GM12878 (cell line): ENCODE results near the gene POLN. TPM values are rescaled to one million over a fixed set of nuclear protein-coding genes. Genes with fewer than 3 reads are reported as not detected.

Source experiments
- ATAC-seq: fragments of 200-7000 bp; cut with Tn5 transposase; 3 replicates; pipeline ENCODE4 v1.9.1; 2020; ENCODE audit warnings: mild to moderate bottlenecking, moderate library complexity
- BruUV-seq: library from RNA; stranded (reverse); fragments of 400-500 nt; replicated peaks from 2 replicates; lab custom pipeline; 2021; lab: Mats Ljungman, UMichigan
- CTCF ChIA-PET: fragments of 300-600 bp; sonication (Branson Sonifier 250); formaldehyde crosslinking; extraction: SDS; loops from one replicate; lab custom pipeline; 2021; ENCODE audit warnings: inconsistent platforms; lab: Yijun Ruan, JAX
- POLR2A ChIA-PET: fragments of 350-600 bp; formaldehyde crosslinking; extraction: SDS; loops from one replicate; lab custom pipeline; 2021; ENCODE audit warnings: inconsistent platforms; lab: Charles Lee
- RAD21 ChIA-PET: fragments of 300-600 bp; sonication (Branson Sonifier 250); formaldehyde crosslinking; loops from one replicate; lab custom pipeline; 2023; ENCODE audit warnings: antibody characterized with exemption; ENCODE audit not compliant: unreplicated experiment; lab: Charles Lee
- SMC1A ChIA-PET: fragments of 300-600 bp; sonication (Branson Sonifier 250); formaldehyde crosslinking; loops from one replicate; lab custom pipeline; 2023; ENCODE audit not compliant: unreplicated experiment, uncharacterized antibody; lab: Charles Lee
- DNase-seq: peaks from one replicate; pipeline ENCODE4 v3.0.0-alpha.2; 2011; ENCODE audit warnings: low read depth, low spot score
- FAIRE-seq: peaks from 3 replicates; lab custom pipeline; 2011; peaks lifted over from hg19 to GRCh38; lab: Jason Lieb, UNC
- H2AFZ ChIP-seq: 2 replicates; pipeline ENCODE4 v1.6.0; 2011; ENCODE audit warnings: low read depth, low read length, control low read depth; ENCODE audit not compliant: control insufficient read depth
- H3K27ac ChIP-seq: 2 replicates; pipeline ENCODE4 v1.5.1; 2011; ENCODE audit warnings: control low read depth; ENCODE audit not compliant: control insufficient read depth, insufficient read depth
- H3K27me3 ChIP-seq, 2 experiments: replicated peaks in 1 of 2; 2 replicates each; pipeline versions ENCODE4 v1.6.0 to v1.6.1; 2011; ENCODE audit warnings: low read length in 1 of 2; ENCODE audit not compliant: control insufficient read depth in 2 of 2, insufficient read depth in 2 of 2
- H3K36me3 ChIP-seq, 2 experiments: 2 replicates each; pipeline ENCODE4 v1.5.1; 2011; ENCODE audit warnings: low read length in 1 of 2; ENCODE audit not compliant: control insufficient read depth in 2 of 2, insufficient read depth in 2 of 2
- H3K4me1 ChIP-seq: 2 replicates; pipeline ENCODE4 v1.6.1; 2011; ENCODE audit warnings: mild to moderate bottlenecking, low read length, moderate library complexity, mixed read lengths; ENCODE audit not compliant: control insufficient read depth, insufficient read depth
- H3K4me2 ChIP-seq: 2 replicates; pipeline ENCODE4 v1.6.0; 2011; ENCODE audit warnings: control low read depth; ENCODE audit not compliant: control insufficient read depth, insufficient read depth
- H3K4me3 ChIP-seq: fragments of 200-600 bp; sonication (generic); 2 replicates; pipeline ENCODE4 v1.5.1; 2016
- H3K79me2 ChIP-seq: 2 replicates; pipeline ENCODE4 v1.6.0; 2011; ENCODE audit warnings: low read length; ENCODE audit not compliant: control insufficient read depth, insufficient read depth
- H3K9ac ChIP-seq: 2 replicates; pipeline ENCODE4 v1.8.0; 2011; ENCODE audit warnings: low read length, control low read depth, mixed read lengths; ENCODE audit not compliant: control insufficient read depth, insufficient read depth
- H3K9me3 ChIP-seq: replicated peaks from 3 replicates; pipeline ENCODE4 v1.5.1; 2011; ENCODE audit warnings: mild to moderate bottlenecking, low read length; ENCODE audit not compliant: control insufficient read depth, insufficient read depth
- H4K20me1 ChIP-seq: 2 replicates; pipeline ENCODE4 v1.6.0; 2011; ENCODE audit not compliant: control insufficient read depth, insufficient read depth
- NBN ChIP-seq: fragments of 450-650 bp; IDR thresholded peaks from 2 replicates; pipeline ENCODE4 v1.6.1; 2016
- RCOR1 ChIP-seq: conservative IDR thresholded peaks from 2 replicates; pipeline ENCODE4 v1.6.1; 2012; ENCODE audit warnings: low read depth, low read length, improper control_type of control experiment
- SREBF2 ChIP-seq: IDR thresholded peaks from 2 replicates; pipeline ENCODE4 v1.6.1; 2012; ENCODE audit warnings: mild to moderate bottlenecking, low read length
- ZNF622 ChIP-seq: fragments of 450-650 bp; IDR thresholded peaks from 2 replicates; pipeline ENCODE4 v1.6.1; 2017; ENCODE audit warnings: mild to moderate bottlenecking, inconsistent platforms
- WGBS: methylation state at CpG from one replicate; pipeline ENCODE4 v1.1.6; 2016; ENCODE audit warnings: low lambda C conversion rate; ENCODE audit not compliant: insufficient replicate concordance, insufficient coverage; ENCODE audit errors: missing lambda C conversion rate; 5-methylcytosine and 5-hydroxymethylcytosine counted together
- in situ Hi-C: fragments of 300-500 bp; cut with MboI; formaldehyde crosslinking; loops from 9 replicates; pipeline ENCODE4 v1.14.3; 2018; ENCODE audit warnings: mixed read lengths
- intact Hi-C: fragments of 100-400 bp; cut with micrococcal nuclease; formaldehyde crosslinking; loops from one replicate; pipeline ENCODE4 v1.14.2; 2022; ENCODE audit not compliant: unreplicated experiment
- polyA plus RNA-seq, 11 experiments: library from polyadenylated mRNA; depleted of rRNA in 4 of 11; unstranded in 6 of 11; stranded (reverse) in 5 of 11; fragments of >200 nt; fragmentation: Nextera tagmentation in 4 of 11; fragmentation: Illumina TruSeq in 1 of 11; extraction: Ambion mirVana in 4 of 11; extraction: Trizol in 1 of 11; gene quantifications; 1 replicate in 1 of 11; 2 replicates in 10 of 11; pipeline versions ENCODE4 v1.2.1 to v1.2.3, GENCODE V29; 2011 to 2016; ENCODE audit warnings: inconsistent platforms in 2 of 11, missing spikeins in 2 of 11, low read depth in 1 of 11
- total RNA-seq, 4 experiments: library from RNA; depleted of rRNA in 3 of 4; stranded (reverse); fragments of >200 nt in 3 of 4; fragmentation: Illumina TruSeq in 1 of 4; extraction: Trizol in 1 of 4; gene quantifications; 2 replicates each; pipeline versions ENCODE4 v1.2.1 to v1.2.3, GENCODE V29; 2013 to 2021
- TF ChIP-seq, protein P1 (sequence below): IDR thresholded peaks from 2 replicates; pipeline ENCODE4 v1.6.1; 2012; ENCODE audit warnings: low read depth, low read length, improper control_type of control experiment
- TF ChIP-seq, protein P2 (sequence below): IDR thresholded peaks from 2 replicates; pipeline ENCODE4 v1.6.1; 2011; ENCODE audit warnings: low read depth, low read length, improper control_type of control experiment, borderline replicate concordance
- TF ChIP-seq, protein P3 (sequence below): fragments of 450-650 bp; IDR thresholded peaks from 2 replicates; pipeline ENCODE4 v1.6.1; 2017; ENCODE audit warnings: mild to moderate bottlenecking, moderate library complexity

POLN gene
- total and polyA plus RNA-seq, 10 of the 15 experiments (the other 5 are each of a cell fraction or from before 2014, with no cell fraction given): 0.09 to 2.0 (median 0.95) TPM; not detected in 1

DNA sequence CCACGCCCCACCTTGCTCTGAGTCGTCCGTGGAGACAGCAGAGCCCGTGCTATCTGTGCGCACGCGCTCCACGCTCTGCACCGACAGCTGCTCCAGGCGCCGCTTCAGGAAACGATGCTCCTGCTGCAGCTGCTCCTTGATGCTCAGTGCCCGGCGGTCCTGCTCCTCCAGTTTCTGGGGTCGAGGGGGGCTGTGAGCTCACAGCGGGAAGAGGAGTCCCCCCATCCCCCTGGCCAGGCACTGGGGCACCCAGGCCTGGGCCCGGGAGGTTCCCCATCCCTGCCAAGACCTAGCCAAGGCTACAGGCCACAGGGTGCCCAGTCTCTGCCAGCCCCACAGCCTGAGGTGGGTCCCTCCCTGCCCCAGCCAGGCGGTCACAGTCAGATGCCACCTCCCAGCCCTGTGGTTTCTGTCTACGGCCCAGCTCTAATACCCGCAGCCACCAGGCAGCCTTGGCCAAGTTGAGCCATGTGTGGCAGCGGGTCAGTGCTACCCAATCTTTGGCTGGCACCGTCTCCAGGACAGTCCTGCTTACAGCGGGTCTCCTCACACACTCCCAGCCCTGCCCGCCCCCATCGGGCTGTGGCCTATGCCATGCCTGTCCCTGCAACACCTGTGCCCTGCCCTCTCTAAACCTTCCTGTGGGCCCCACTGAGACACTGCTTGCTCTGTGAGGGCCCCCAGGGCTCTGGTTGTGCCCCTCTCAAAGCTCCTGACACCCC lies 9.3 kb upstream of the POLN start:
- RAD21 ChIA-PET: interaction anchor here (1.7 kb wide), 1 partner anchor 11 kb away, joined by 4 read pairs; the partner anchor contains the start of gene MXD4
- Histone ChIP-seq H2AFZ (no peak overlapping the region), H3K4me1 (no peaks in the 10 kb centered on the region), H3K27me3 (no peaks in the 10 kb centered on the region), H3K27ac (no peak overlapping the region), H3K9ac (no peak overlapping the region), H3K36me3 (peaks cover 0 to 4% of the 10 kb centered on the region in 2 experiments; a peak in 1 of 4 replicates), H3K9me3 (no peaks in the 10 kb centered on the region), H3K4me3 (no peak overlapping the region), H3K4me2 (no peak overlapping the region), H4K20me1 (no peaks in the 10 kb centered on the region), H3K79me2 (no peaks in the 10 kb centered on the region)
- no peak for FAIRE-seq
- CTCF ChIA-PET: no interaction called here
- in situ Hi-C loops: no loop called here
- DNase-seq: no peak
- ATAC-seq: no peak
- BruUV-seq: no TSS peak
- intact Hi-C loops: no loop called here
- WGBS: 90% methylated on average over 24 of the region's 25 CpGs
- TF ChIP-seq SREBF2: no peak
- TF ChIP-seq, protein P1, sequence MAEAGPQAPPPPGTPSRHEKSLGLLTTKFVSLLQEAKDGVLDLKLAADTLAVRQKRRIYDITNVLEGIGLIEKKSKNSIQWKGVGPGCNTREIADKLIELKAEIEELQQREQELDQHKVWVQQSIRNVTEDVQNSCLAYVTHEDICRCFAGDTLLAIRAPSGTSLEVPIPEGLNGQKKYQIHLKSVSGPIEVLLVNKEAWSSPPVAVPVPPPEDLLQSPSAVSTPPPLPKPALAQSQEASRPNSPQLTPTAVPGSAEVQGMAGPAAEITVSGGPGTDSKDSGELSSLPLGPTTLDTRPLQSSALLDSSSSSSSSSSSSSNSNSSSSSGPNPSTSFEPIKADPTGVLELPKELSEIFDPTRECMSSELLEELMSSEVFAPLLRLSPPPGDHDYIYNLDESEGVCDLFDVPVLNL: no peak
- no peak for TF ChIP-seq ZNF622
- TF ChIP-seq RCOR1: no peak
- no peak for TF ChIP-seq NBN
- TF ChIP-seq, protein P2, sequence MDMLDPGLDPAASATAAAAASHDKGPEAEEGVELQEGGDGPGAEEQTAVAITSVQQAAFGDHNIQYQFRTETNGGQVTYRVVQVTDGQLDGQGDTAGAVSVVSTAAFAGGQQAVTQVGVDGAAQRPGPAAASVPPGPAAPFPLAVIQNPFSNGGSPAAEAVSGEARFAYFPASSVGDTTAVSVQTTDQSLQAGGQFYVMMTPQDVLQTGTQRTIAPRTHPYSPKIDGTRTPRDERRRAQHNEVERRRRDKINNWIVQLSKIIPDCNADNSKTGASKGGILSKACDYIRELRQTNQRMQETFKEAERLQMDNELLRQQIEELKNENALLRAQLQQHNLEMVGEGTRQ: no peak
- TF ChIP-seq, protein P3, sequence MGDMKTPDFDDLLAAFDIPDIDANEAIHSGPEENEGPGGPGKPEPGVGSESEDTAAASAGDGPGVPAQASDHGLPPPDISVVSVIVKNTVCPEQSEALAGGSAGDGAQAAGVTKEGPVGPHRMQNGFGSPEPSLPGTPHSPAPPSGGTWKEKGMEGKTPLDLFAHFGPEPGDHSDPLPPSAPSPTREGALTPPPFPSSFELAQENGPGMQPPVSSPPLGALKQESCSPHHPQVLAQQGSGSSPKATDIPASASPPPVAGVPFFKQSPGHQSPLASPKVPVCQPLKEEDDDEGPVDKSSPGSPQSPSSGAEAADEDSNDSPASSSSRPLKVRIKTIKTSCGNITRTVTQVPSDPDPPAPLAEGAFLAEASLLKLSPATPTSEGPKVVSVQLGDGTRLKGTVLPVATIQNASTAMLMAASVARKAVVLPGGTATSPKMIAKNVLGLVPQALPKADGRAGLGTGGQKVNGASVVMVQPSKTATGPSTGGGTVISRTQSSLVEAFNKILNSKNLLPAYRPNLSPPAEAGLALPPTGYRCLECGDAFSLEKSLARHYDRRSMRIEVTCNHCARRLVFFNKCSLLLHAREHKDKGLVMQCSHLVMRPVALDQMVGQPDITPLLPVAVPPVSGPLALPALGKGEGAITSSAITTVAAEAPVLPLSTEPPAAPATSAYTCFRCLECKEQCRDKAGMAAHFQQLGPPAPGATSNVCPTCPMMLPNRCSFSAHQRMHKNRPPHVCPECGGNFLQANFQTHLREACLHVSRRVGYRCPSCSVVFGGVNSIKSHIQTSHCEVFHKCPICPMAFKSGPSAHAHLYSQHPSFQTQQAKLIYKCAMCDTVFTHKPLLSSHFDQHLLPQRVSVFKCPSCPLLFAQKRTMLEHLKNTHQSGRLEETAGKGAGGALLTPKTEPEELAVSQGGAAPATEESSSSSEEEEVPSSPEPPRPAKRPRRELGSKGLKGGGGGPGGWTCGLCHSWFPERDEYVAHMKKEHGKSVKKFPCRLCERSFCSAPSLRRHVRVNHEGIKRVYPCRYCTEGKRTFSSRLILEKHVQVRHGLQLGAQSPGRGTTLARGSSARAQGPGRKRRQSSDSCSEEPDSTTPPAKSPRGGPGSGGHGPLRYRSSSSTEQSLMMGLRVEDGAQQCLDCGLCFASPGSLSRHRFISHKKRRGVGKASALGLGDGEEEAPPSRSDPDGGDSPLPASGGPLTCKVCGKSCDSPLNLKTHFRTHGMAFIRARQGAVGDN: no peak
- SMC1A ChIA-PET: no interaction called here
- POLR2A ChIA-PET: interaction anchor here (1.7 kb wide), 1 partner anchor 11 kb away, joined by 4 read pairs; the partner anchor contains the start of gene MXD4
